ENCODE data around the gene SHC4. TPM values are rescaled to one million over a fixed set of nuclear protein-coding genes. Genes with fewer than 3 reads are reported as not detected.

Gene SHC4
- polyA plus RNA-seq, 1 of the 3 experiments (the other 2 are of a cell fraction): 1.6 TPM

Small RNAs within 50 kb of the gene (small RNA-seq; reads per million reads assigned to genes)
- gene RF00019: 0 reads per million in 7 experiments

Other genes with a start within 250 kb of the SHC4 start
- gene CEP152, start 152.8 kb downstream of the SHC4 start, polyA plus RNA-seq (2012; rRNA removed): 0.71 and 1.4 TPM in 2 replicates
- gene EID1, start 85.8 kb downstream of the SHC4 start, polyA plus RNA-seq (2012; rRNA removed): 170 and 228 TPM in 2 replicates
- gene SECISBP2L, start 82.5 kb upstream of the SHC4 start, polyA plus RNA-seq (2012; rRNA removed): 6.0 and 7.7 TPM in 2 replicates
- 21.3 and 27.7 TPM in 2 replicates for gene COPS2, start 191.7 kb upstream of the SHC4 start, polyA plus RNA-seq (2012; rRNA removed)
- 19.0 TPM in 2 replicates for gene GALK2, start 206.3 kb upstream of the SHC4 start, polyA plus RNA-seq (2012; rRNA removed)